Measurements from ENCODE around the gene PCCA. TPM values are rescaled to one million over a fixed set of nuclear protein-coding genes. Genes with fewer than 3 reads are reported as not detected.
"Not testable (repeated sequence)": the region's sequence is repeated elsewhere in the genome, so short reads cannot be mapped to it uniquely, and the experiment has no call there.

The PCCA gene
- total RNA-seq, 1 experiment from 2014 or later: 10.0 TPM

DNA sequence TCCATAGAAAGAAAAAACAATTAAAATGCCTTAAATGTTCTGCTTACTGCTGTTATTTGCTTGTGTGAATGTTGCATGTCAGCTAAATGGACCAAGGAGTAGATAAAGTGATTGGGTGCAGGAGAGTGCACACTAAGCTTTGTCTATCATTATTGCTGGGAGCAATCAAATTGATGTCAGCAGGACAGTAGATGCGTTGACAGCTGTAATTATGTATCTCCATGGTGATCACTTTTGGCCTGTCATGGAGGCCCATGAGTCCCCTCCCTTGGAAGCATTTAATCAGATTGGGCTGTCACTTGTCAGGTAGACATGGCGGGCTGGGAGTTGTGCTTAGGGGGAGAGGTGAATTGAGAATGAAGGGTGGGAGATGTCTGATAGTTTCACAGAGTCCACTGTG, 215.3 kb downstream of the PCCA start:
- no peak for DNase-seq (ENCODE audit: low spot score)

- DNase-seq (ENCODE audit: low spot score): no peak
Observed at GRCh38 chr13:100305398-100305797, 216.5 kb downstream of the PCCA start.

- no peak for DNase-seq (ENCODE audit: low spot score)
Observed at GRCh38 chr13:100306030-100306429, 217.1 kb downstream of the PCCA start.

DNA sequence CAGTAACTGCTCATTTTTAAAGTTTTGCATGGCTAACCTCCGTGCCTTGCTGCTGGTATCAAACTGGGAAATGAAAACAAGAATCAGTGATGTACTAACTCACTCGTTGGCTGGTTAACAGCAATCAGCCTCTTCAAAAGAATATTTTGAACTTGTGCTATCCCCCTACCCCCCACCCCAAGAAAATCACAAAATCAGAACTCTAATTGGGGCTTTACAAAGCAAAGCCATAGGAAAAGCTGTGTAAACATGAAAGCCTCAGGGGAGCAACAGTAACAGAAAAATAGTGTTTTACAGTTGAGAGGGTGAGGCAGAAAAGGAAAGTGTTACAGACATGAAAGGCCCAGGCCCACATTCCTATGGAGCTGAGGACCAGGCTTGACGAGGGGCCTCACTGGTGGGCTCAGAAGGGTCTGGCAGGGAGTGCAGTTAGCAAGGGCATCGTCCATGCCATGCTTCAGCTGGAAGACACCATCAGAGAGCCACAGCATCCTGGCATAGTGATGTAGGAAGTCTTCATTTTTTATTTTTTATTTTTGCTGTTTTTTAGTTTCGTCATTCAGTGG, 217.6 kb downstream of the PCCA start:
- DNase-seq (ENCODE audit: low spot score): no peak

GRCh38 chr13:100314132-100314910, 225.4 kb downstream of the PCCA start:
- no peak for DNase-seq (ENCODE audit: low spot score)

DNA sequence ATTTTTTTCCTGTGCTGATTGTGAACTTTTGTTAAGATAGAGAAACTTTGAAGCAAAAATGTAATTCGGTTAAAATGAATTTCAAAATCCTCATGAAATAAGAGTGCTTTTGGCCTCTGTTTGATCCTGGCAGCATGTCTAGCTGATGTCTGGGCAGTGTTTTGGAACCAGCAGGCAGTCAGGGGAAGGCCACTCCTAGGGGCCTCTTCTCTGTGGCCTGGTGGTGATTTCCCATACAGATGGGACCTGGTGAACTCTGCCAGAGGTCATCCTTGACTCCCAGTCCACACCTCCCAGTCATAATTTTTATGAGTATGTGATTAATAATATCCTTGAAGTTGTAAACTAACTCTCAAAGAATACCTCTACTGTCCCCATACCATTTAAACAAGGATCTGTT, 226.6 kb downstream of the PCCA start:
- no peak for DNase-seq (ENCODE audit: low spot score)

- DNase-seq (ENCODE audit: low spot score): not testable (repeated sequence)
Observed at GRCh38 chr13:100318473-100318872, 229.6 kb downstream of the PCCA start.

GRCh38 chr13:100323937-100324336, 235.0 kb downstream of the PCCA start:
- DNase-seq (ENCODE audit: low spot score): no peak

- DNase-seq (ENCODE audit: low spot score): no peak
Observed at GRCh38 chr13:100330662-100331061, 241.8 kb downstream of the PCCA start.

- DNase-seq (ENCODE audit: low spot score): no peak
Observed at GRCh38 chr13:100333141-100333540, 244.2 kb downstream of the PCCA start.

DNA sequence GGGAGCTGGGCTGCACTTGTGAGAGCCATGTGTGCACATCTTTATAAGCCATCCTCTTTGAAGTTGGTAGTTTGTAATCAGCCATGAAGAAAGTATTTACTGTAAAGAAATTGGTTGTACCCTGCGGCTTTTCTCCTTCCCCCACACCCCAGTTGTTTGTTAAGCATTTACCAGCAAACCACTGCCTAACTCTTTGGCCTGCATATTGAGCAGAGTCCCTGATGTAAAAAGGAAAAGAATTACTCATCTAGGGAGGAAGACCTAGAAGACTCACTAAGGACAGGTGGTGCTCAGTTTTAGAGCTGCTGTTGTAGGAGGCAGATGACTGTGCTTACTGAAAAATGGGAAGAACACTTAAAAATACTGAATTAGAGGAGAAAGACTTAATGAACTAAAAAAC, 245.3 kb downstream of the PCCA start:
- no peak for DNase-seq (ENCODE audit: low spot score)

GRCh38 chr13:100336795-100337516, 248.1 kb downstream of the PCCA start:
- no peak for DNase-seq (ENCODE audit: low spot score)

DNA sequence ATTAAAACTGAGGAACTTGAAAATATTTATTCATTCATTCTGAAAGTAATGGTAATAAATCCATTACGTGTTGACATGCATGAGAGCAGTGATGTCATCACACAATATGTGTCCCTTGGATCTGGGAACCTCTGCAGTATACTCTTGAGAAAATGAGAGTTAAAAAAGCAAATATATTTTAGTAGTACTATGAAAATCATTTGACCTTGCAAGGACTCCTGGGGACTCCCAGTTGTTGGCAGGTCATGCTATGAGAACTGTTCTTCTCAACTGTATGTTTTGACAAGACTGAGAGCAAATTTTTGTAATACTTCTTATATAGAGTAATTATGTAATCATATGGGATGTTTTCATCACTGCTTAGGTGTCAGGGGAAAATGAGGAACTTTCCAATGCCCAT, 249.4 kb downstream of the PCCA start:
- DNase-seq (ENCODE audit: low spot score): no peak

DNA sequence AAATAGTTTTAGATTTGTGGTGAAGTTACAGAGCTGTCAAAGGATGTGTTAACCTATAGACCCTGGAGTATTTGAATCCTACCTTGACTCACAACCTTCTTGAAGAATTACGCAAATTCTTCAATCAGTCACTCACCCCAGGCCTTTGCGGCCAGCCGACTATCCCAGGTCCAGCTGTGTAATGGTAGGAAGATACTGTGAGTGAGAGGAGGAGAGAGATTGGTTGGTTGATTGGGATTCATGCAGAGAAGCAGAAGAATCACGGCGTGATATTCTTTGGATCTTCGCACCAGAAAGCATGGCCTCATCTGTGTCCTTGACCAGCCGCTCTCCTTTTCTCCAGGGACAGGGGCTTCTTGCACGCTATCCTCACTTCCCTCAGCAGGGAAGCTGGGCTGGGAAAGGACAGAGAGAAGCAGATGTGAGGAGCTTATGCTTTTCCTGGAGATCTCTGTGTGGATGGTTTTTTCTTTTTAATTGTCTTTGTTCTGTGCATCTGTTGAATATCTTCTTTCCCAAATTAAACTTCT, 250.6 kb downstream of the PCCA start:
- no peak for DNase-seq (ENCODE audit: low spot score)

DNA sequence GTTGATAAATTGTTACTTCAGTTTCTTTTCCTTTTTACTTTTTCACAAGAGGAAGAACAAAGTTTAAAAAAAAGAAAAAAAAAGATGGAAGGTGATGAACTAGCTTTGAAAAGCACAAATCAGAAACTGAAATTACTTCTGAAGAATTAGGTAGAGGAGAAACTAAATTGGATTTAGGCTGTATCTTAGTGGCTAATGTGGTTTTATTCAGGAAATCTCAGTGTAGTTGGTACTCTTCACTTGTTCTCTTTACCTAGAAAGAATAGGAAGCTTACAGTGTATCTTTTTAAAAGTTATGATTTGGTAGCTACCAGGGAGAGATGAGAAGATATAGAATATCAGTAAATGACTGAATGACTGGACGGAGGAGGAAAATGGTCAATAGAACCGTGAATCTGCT, 252.0 kb downstream of the PCCA start:
- DNase-seq (ENCODE audit: low spot score): no peak

DNA sequence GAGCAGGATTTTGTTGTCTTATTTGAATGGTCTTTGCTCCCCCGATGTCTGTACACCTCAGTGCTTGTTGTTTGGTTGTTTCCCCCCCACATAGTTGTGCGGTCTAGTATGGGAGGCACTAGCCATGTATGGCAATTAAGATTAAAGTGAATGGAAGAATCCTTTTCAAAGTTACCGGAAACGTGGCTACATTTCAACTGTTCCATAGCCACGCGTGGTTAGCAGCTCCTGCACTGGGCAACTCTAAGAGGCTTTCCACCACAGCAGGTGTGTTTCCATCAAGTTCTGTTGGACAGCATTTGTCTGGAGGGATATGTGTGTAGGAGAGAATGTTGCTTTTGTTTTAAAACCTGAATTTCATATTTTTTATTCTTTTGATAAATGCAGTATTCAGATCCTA, 252.4 kb downstream of the PCCA start:
- DNase-seq (ENCODE audit: low spot score): no peak

- DNase-seq (ENCODE audit: low spot score): no peak
Observed at GRCh38 chr13:100344544-100344943, 255.7 kb downstream of the PCCA start.

- no peak for DNase-seq (ENCODE audit: low spot score)
Observed at GRCh38 chr13:100347968-100348367, 259.1 kb downstream of the PCCA start.

GRCh38 chr13:100349594-100349993, 260.7 kb downstream of the PCCA start:
- DNase-seq (ENCODE audit: low spot score): no peak

- no peak for DNase-seq (ENCODE audit: low spot score)
Observed at GRCh38 chr13:100350601-100351000, 261.7 kb downstream of the PCCA start.

DNA sequence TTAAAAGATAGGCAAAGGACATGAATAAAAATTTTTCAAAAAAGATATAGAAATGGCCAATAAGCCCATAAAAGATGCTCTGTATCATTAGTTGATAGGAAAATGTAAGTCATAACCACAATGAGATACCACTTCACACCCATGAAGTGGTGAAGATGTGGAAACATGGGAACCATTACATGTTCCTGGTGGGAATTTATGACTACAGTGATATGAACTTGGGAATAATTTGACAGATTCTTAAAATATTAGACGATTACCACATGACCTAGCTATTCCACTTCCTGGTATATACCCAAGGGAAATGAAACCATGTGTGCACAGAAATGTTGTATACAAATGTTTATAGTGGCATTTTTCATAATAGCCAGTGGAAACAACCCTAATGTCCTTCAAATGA, 267.5 kb downstream of the PCCA start:
- DNase-seq (ENCODE audit: low spot score): no peak

GRCh38 chr13:100356889-100357288, 268.0 kb downstream of the PCCA start:
- no peak for DNase-seq (ENCODE audit: low spot score)

GRCh38 chr13:100357764-100358163, 268.9 kb downstream of the PCCA start:
- no peak for DNase-seq (ENCODE audit: low spot score)
